ENCODE data around the gene CEMIP. TPM values are rescaled to one million over a fixed set of nuclear protein-coding genes. Genes with fewer than 3 reads are reported as not detected.

Gene CEMIP
- total and polyA plus RNA-seq, 2 of the 13 experiments (the other 11 are each of a cell fraction or from before 2014, with no cell fraction given), result 4.3 to 28.5 TPM

DNA sequence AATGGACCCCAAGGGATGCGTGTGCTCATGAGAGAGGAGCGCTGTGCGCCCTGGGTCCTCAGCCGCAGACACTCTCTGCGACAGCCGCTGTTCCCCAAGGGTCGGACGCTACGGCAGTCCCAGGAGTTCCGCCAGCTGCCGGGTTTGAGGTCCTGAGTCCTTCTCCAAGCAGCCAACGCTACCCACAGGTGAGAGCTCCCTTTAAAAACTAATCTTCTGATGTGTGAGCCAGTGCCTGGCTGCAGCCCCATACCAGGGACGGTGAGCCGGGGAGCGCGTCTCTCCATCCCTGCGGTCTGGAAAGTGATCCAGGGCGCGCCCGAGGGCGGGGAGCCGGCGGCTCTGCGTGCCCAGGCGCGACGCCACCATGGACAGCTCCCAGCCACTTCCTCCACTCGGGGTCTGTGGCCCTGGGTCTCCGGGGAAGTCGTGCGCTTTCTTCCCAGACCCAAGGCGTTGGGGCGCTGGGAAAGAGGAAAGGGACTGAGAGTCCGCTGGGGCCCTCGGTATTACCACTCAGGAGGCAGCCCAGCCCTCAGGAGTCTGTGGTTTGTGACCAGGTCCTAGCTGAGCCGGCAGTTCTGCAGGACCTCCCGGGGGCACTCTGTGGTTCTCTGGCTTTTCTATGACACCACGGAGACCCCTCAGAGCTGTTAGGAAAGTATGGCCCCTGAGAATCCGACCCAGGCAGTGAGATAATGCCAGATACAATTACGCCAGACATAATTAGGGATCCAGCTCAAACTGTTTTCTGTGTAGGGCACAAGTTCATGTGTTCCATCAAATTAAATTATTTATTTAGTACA lies 1.4 kb downstream of the CEMIP start (continued):
- TF ChIP-seq ZNF232 (CRISPR knock-in tag; IDR thresholded peaks at IDR 0.05; ENCODE audit: borderline replicate concordance) (peak; percentile 99), ZNF644 (CRISPR knock-in tag; IDR thresholded peaks at IDR 0.05; ENCODE audit: low read depth) (peak; percentile 52; the same call in 1 of the 2 replicates), GATAD2A (CRISPR knock-in tag; IDR thresholded peaks at IDR 0.05) (peak; percentile 59), ZNF776 (CRISPR knock-in tag; IDR thresholded peaks at IDR 0.05) (peak; percentile 28; the same call in 1 of the 2 replicates), ZEB1 (IDR thresholded peaks at IDR 0.05; ENCODE audit: insufficient replicate concordance, low read depth) (no peak), CHCHD3 (CRISPR knock-in tag; IDR thresholded peaks at IDR 0.05) (peak; percentile 96; the same call in 1 of the 2 replicates), ASH2L (IDR thresholded peaks at IDR 0.05; ENCODE audit: insufficient read length, low read depth, low read length) (no peak), CHD4 (IDR thresholded peaks at IDR 0.05; ENCODE audit: borderline replicate concordance, low read length) (no peak), SMYD3 (CRISPR knock-in tag; IDR thresholded peaks at IDR 0.05) (peak; percentile 88; the same call in 1 of the 2 replicates), ZNF530 (CRISPR knock-in tag; IDR thresholded peaks at IDR 0.05; ENCODE audit: low read depth) (peak; percentile 91; the same call in 1 of the 2 replicates), NCOA2 (CRISPR knock-in tag; IDR thresholded peaks at IDR 0.05) (peak; percentile 64), HNF4G (IDR thresholded peaks at IDR 0.05; ENCODE audit: borderline replicate concordance, low read depth, low read length) (no peak), HNF4G (CRISPR knock-in tag; IDR thresholded peaks at IDR 0.05; ENCODE audit: borderline replicate concordance, low read depth) (no peak), KLF16 (CRISPR knock-in tag; IDR thresholded peaks at IDR 0.05) (peak in 1 of 2 experiments; percentile 97; a peak in 2 of 4 replicates), ZNF12 (CRISPR knock-in tag; IDR thresholded peaks at IDR 0.05) (peak; percentile 76; the same call in 1 of the 2 replicates), SMARCE1 (IDR thresholded peaks at IDR 0.05; ENCODE audit: borderline replicate concordance) (no peak)
- TF ChIP-seq, protein P1, sequence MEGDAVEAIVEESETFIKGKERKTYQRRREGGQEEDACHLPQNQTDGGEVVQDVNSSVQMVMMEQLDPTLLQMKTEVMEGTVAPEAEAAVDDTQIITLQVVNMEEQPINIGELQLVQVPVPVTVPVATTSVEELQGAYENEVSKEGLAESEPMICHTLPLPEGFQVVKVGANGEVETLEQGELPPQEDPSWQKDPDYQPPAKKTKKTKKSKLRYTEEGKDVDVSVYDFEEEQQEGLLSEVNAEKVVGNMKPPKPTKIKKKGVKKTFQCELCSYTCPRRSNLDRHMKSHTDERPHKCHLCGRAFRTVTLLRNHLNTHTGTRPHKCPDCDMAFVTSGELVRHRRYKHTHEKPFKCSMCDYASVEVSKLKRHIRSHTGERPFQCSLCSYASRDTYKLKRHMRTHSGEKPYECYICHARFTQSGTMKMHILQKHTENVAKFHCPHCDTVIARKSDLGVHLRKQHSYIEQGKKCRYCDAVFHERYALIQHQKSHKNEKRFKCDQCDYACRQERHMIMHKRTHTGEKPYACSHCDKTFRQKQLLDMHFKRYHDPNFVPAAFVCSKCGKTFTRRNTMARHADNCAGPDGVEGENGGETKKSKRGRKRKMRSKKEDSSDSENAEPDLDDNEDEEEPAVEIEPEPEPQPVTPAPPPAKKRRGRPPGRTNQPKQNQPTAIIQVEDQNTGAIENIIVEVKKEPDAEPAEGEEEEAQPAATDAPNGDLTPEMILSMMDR (CRISPR knock-in tag; IDR thresholded peaks at IDR 0.05), result no peak; the same call in 1 of the 2 replicates
- TF ChIP-seq, protein P2, sequence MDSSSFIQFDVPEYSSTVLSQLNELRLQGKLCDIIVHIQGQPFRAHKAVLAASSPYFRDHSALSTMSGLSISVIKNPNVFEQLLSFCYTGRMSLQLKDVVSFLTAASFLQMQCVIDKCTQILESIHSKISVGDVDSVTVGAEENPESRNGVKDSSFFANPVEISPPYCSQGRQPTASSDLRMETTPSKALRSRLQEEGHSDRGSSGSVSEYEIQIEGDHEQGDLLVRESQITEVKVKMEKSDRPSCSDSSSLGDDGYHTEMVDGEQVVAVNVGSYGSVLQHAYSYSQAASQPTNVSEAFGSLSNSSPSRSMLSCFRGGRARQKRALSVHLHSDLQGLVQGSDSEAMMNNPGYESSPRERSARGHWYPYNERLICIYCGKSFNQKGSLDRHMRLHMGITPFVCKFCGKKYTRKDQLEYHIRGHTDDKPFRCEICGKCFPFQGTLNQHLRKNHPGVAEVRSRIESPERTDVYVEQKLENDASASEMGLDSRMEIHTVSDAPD (CRISPR knock-in tag; IDR thresholded peaks at IDR 0.05), result no peak
- TF ChIP-seq, protein P3, sequence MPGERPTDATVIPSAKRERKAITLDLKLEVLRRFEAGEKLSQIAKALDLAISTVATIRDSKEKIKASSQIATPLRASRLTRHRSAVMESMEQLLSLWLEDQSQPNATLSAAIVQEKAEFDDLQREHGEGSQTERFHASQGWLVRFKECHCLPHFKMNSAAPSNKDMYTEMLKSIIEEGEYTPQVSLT (CRISPR knock-in tag; IDR thresholded peaks at IDR 0.05; ENCODE audit: borderline replicate concordance, low read depth), result 0 out of 2 replicates have a peak, but pooled peaks have one; percentile 56
- TF ChIP-seq, protein P4, sequence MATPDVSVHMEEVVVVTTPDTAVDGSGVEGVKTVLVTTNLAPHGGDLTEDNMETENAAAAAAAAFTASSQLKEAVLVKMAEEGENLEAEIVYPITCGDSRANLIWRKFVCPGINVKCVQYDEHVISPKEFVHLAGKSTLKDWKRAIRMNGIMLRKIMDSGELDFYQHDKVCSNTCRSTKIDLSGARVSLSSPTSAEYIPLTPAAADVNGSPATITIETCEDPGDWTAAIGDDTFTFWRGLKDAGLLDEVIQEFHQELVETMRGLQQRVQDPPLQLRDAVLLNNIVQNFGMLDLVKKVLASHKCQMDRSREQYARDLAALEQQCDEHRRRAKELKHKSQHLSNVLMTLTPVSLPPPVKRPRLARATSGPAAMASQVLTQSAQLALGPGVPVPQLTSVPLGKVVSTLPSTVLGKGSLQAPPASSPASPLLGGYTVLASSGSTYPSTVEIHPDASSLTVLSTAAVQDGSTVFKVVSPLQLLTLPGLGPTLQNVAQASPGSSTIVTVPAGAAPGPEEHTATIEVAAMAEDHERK (CRISPR knock-in tag; IDR thresholded peaks at IDR 0.05; ENCODE audit: low read depth), result no peak
- TF ChIP-seq, protein P5, sequence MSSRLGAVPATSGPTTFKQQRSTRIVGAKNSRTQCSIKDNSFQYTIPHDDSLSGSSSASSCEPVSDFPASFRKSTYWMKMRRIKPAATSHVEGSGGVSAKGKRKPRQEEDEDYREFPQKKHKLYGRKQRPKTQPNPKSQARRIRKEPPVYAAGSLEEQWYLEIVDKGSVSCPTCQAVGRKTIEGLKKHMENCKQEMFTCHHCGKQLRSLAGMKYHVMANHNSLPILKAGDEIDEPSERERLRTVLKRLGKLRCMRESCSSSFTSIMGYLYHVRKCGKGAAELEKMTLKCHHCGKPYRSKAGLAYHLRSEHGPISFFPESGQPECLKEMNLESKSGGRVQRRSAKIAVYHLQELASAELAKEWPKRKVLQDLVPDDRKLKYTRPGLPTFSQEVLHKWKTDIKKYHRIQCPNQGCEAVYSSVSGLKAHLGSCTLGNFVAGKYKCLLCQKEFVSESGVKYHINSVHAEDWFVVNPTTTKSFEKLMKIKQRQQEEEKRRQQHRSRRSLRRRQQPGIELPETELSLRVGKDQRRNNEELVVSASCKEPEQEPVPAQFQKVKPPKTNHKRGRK (CRISPR knock-in tag; IDR thresholded peaks at IDR 0.05), result no peak
- TF ChIP-seq, protein P6, sequence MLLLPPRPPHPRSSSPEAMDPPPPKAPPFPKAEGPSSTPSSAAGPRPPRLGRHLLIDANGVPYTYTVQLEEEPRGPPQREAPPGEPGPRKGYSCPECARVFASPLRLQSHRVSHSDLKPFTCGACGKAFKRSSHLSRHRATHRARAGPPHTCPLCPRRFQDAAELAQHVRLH (CRISPR knock-in tag; IDR thresholded peaks at IDR 0.05; ENCODE audit: borderline replicate concordance, low read depth), result peak; percentile 97
